ENCODE results near the gene HIPK3.

- no peak for TF ChIP-seq POLR2A (IDR thresholded peaks at IDR 0.05; ENCODE audit: low read depth)
- TF ChIP-seq EP300 (IDR thresholded peaks at IDR 0.05) = no peak
- TF ChIP-seq CTCF (IDR thresholded peaks at IDR 0.05) = no peak
Observed at GRCh38 chr11:33376331-33377310, 119.4 kb downstream of the HIPK3 start.

Measured in esophagus muscularis mucosa (tissue), 4 donors.